Neuronal stem cell (in vitro differentiated cells): ENCODE measurements around the gene PHKG2.

ENCODE experiments used
- DNase-seq: peaks from one replicate; pipeline ENCODE4 v3.0.0-alpha.2; 2013; ENCODE audit warnings: low spot score
- H2AFZ ChIP-seq: one replicate; pipeline ENCODE4 v1.6.1; 2013; ENCODE audit warnings: mild to moderate bottlenecking, low read length, inconsistent platforms
- H2AK5ac ChIP-seq: 2 replicates; pipeline ENCODE4 v1.6.1; 2013; ENCODE audit warnings: low read depth, mild to moderate bottlenecking, inconsistent platforms, low read length, moderate library complexity, mixed read lengths
- H2BK120ac ChIP-seq: 2 replicates; pipeline ENCODE4 v1.6.1; 2013; ENCODE audit warnings: low read depth, mild to moderate bottlenecking, inconsistent platforms, low read length, moderate library complexity, mixed read lengths
- H2BK12ac ChIP-seq: one replicate; pipeline ENCODE4 v1.6.1; 2013; ENCODE audit warnings: low read length, inconsistent platforms
- H2BK15ac ChIP-seq: 2 replicates; pipeline ENCODE4 v1.6.1; 2013; ENCODE audit warnings: mild to moderate bottlenecking, low read length, inconsistent platforms, mixed read lengths
- H2BK5ac ChIP-seq: one replicate; pipeline ENCODE4 v1.6.1; 2013; ENCODE audit warnings: inconsistent platforms, mild to moderate bottlenecking, low read length, moderate library complexity
- H3K14ac ChIP-seq: one replicate; pipeline ENCODE4 v1.6.1; 2013; ENCODE audit warnings: low read length, inconsistent platforms
- H3K18ac ChIP-seq: 2 replicates; pipeline ENCODE4 v1.6.1; 2013; ENCODE audit warnings: low read length, inconsistent platforms
- H3K23ac ChIP-seq: 2 replicates; pipeline ENCODE4 v1.6.1; 2013; ENCODE audit warnings: low read depth, mild to moderate bottlenecking, mixed read lengths, low read length, inconsistent platforms; ENCODE audit not compliant: poor library complexity
- H3K27ac ChIP-seq: replicated peaks from 3 replicates; pipeline ENCODE4 v1.5.1; 2013; ENCODE audit warnings: low read length, inconsistent platforms
- H3K27me3 ChIP-seq, 3 experiments: 2 replicates each; pipeline ENCODE4 v1.6.1; 2013; ENCODE audit warnings: low read length in 3 of 3, mild to moderate bottlenecking in 2 of 3, inconsistent platforms in 1 of 3, low read depth in 1 of 3, mixed read lengths in 1 of 3, moderate library complexity in 1 of 3; ENCODE audit not compliant: control insufficient read depth in 3 of 3, insufficient read depth in 3 of 3
- H3K36me3 ChIP-seq, 2 donors: replicated peaks in 1 of 2; 2 replicates each; pipeline ENCODE4 v1.6.1; 2013; ENCODE audit warnings: low read length in 2 of 2; ENCODE audit not compliant: control insufficient read depth in 2 of 2, insufficient read depth in 2 of 2
- H3K4ac ChIP-seq: 2 replicates; pipeline ENCODE4 v1.6.1; 2013; ENCODE audit warnings: inconsistent platforms, mild to moderate bottlenecking, low read length, moderate library complexity
- H3K4me1 ChIP-seq, 2 donors: 1 replicate in 1 of 2; 2 replicates in 1 of 2; pipeline ENCODE4 v1.6.1; 2013; ENCODE audit warnings: low read length in 2 of 2, low read depth in 1 of 2; ENCODE audit not compliant: control insufficient read depth in 2 of 2, insufficient read depth in 1 of 2
- H3K4me2 ChIP-seq: one replicate; pipeline ENCODE4 v1.6.1; 2013; ENCODE audit warnings: mild to moderate bottlenecking, low read length, inconsistent platforms; ENCODE audit not compliant: insufficient read depth, poor library complexity, severe bottlenecking
- H3K4me3 ChIP-seq, 2 donors: 2 replicates each; pipeline ENCODE4 v1.5.1; 2013; ENCODE audit warnings: low read length in 2 of 2, mild to moderate bottlenecking in 2 of 2, inconsistent platforms in 1 of 2, moderate library complexity in 1 of 2
- H3K79me1 ChIP-seq: one replicate; pipeline ENCODE4 v1.6.1; 2013; ENCODE audit warnings: low read depth, mild to moderate bottlenecking, inconsistent platforms, low read length, moderate library complexity
- H3K9ac ChIP-seq: one replicate; pipeline ENCODE4 v1.6.1; 2013; ENCODE audit warnings: mild to moderate bottlenecking, low read depth, low read length, inconsistent platforms; ENCODE audit not compliant: poor library complexity
- H3K9me3 ChIP-seq, 2 donors: replicated peaks in 1 of 2; 2 replicates each; pipeline versions ENCODE3 to v1.6.1; 2013; ENCODE audit warnings: low read length in 2 of 2, mild to moderate bottlenecking in 2 of 2, inconsistent platforms in 1 of 2, low read depth in 1 of 2, mixed read lengths in 1 of 2, moderate library complexity in 1 of 2; ENCODE audit not compliant: control insufficient read depth in 2 of 2, insufficient read depth in 1 of 2
- H4K8ac ChIP-seq: one replicate; pipeline ENCODE4 v1.6.1; 2013; ENCODE audit warnings: low read depth, mild to moderate bottlenecking, inconsistent platforms, low read length, moderate library complexity
- H4K91ac ChIP-seq: one replicate; pipeline ENCODE4 v1.6.1; 2013; ENCODE audit warnings: low read length, low read depth, mild to moderate bottlenecking, inconsistent platforms; ENCODE audit not compliant: poor library complexity
- WGBS, 2 donors: extraction: QIAGEN DNeasy Blood & Tissue Kit; methylation state at CpG; one replicate each; pipeline ENCODE4 v1.1.7; 2013; ENCODE audit warnings: missing lambda C conversion rate in 2 of 2, mixed read lengths in 1 of 2; ENCODE audit not compliant: insufficient read length in 2 of 2, insufficient replicate concordance in 1 of 2; ENCODE audit errors: extremely low coverage in 2 of 2; 5-methylcytosine and 5-hydroxymethylcytosine counted together

Gene PHKG2

GRCh38 chr16:30762991-30763725 lies 14.9 kb downstream of the PHKG2 start:
- no CpG with 5 or more reads among the region's 15 CpGs for WGBS, 2 donors
- Histone ChIP-seq H3K9me3 (peaks cover 0 to 1% of the 10 kb centered on the region in 2 donors), H2AK5ac (no peak overlapping the region), H4K91ac (no peak overlapping the region), H3K4me2 (peak overlapping the region; percentile 69), H2BK12ac (no peak overlapping the region), H3K27me3 (no peaks in the 10 kb centered on the region), H3K27ac (no peak overlapping the region), H3K9ac (no peak overlapping the region), H2BK120ac (no peak overlapping the region), H3K4ac (no peak overlapping the region), H2BK5ac (no peak overlapping the region), H3K14ac (no peak overlapping the region), H3K79me1 (peaks cover 21% of the 10 kb centered on the region), H4K8ac (no peak overlapping the region), H3K18ac (no peak overlapping the region), H3K36me3 (peaks cover 49 to 77% of the 10 kb centered on the region in 2 donors), H3K4me1 (peaks cover 10 to 11% of the 10 kb centered on the region in 2 donors), H2AFZ (no peak overlapping the region), H2BK15ac (no peak overlapping the region), H3K4me3 (peak overlapping the region; percentile 96 to 99), H3K23ac (no peak overlapping the region)
- DNase-seq, result no peak

GRCh38 chr16:30764086-30764485 lies 15.9 kb downstream of the PHKG2 start:
- H2AK5ac ChIP-seq, result no peak overlapping the region
- no peak overlapping the region for H3K23ac ChIP-seq
- no peak overlapping the region for H2BK12ac ChIP-seq
- no peak overlapping the region for H3K4me2 ChIP-seq
- H2BK15ac ChIP-seq, result no peak overlapping the region
- peaks cover 58 to 78% of the 10 kb centered on the region in 2 donors for H3K36me3 ChIP-seq
- peaks cover 24% of the 10 kb centered on the region for H3K79me1 ChIP-seq
- peaks cover 10 to 11% of the 10 kb centered on the region in 2 donors for H3K4me1 ChIP-seq
- no peak overlapping the region for H4K91ac ChIP-seq
- no peak overlapping the region for H2AFZ ChIP-seq
- no peak overlapping the region for H3K4ac ChIP-seq
- no peak overlapping the region for H2BK5ac ChIP-seq
- no peaks in the 10 kb centered on the region for H3K27me3 ChIP-seq
- no CpG with 5 or more reads among the region's 11 CpGs for WGBS, 2 donors
- H2BK120ac ChIP-seq, result no peak overlapping the region
- H3K18ac ChIP-seq, result no peak overlapping the region
- no peak overlapping the region for H3K14ac ChIP-seq
- no peak overlapping the region for H3K9ac ChIP-seq
- H3K9me3 ChIP-seq, result peaks cover 0 to 1% of the 10 kb centered on the region in 2 donors
- no peak overlapping the region for H4K8ac ChIP-seq
- no peak for DNase-seq
- no peak overlapping the region for H3K27ac ChIP-seq
- no peak overlapping the region for H3K4me3 ChIP-seq

GRCh38 chr16:30764816-30765465 lies 16.7 kb downstream of the PHKG2 start:
- no peak overlapping the region for H3K4me3 ChIP-seq
- H2BK12ac ChIP-seq, result no peak overlapping the region
- no peak overlapping the region for H3K27ac ChIP-seq
- H2AK5ac ChIP-seq, result no peak overlapping the region
- no peak overlapping the region for H3K14ac ChIP-seq
- H2AFZ ChIP-seq, result no peak overlapping the region
- H2BK120ac ChIP-seq, result no peak overlapping the region
- H3K18ac ChIP-seq, result no peak overlapping the region
- no peak overlapping the region for H2BK15ac ChIP-seq
- no peak overlapping the region for H2BK5ac ChIP-seq
- peaks cover 10 to 11% of the 10 kb centered on the region in 2 donors for H3K4me1 ChIP-seq
- peaks cover 64 to 78% of the 10 kb centered on the region in 2 donors for H3K36me3 ChIP-seq
- H4K91ac ChIP-seq, result no peak overlapping the region
- no peak overlapping the region for H3K23ac ChIP-seq
- no peak for DNase-seq
- no CpG with 5 or more reads among the region's 12 CpGs for WGBS, 2 donors
- no peaks in the 10 kb centered on the region for H3K27me3 ChIP-seq
- H3K4ac ChIP-seq, result no peak overlapping the region
- H3K4me2 ChIP-seq, result no peak overlapping the region
- H3K9me3 ChIP-seq, result peaks cover 0 to 1% of the 10 kb centered on the region in 2 donors
- no peak overlapping the region for H4K8ac ChIP-seq
- H3K9ac ChIP-seq, result no peak overlapping the region
- H3K79me1 ChIP-seq, result peaks cover 24% of the 10 kb centered on the region

- peaks cover 3 to 10% of the 10 kb centered on the region in 2 donors for H3K4me1 ChIP-seq
- no peak for DNase-seq
- H4K8ac ChIP-seq, result no peak overlapping the region
Measured at GRCh38 chr16:30766206-30766932, 18.1 kb downstream of the PHKG2 start.

More at GRCh38 chr16:30766206-30766932, 18.1 kb downstream of the PHKG2 start:
- no peak overlapping the region for H3K4ac ChIP-seq
- no peak overlapping the region for H2AK5ac ChIP-seq
- no peak overlapping the region for H3K4me2 ChIP-seq
- no peak overlapping the region for H2BK120ac ChIP-seq
- no peak overlapping the region for H2AFZ ChIP-seq
- H2BK5ac ChIP-seq, result no peak overlapping the region
- no CpG with 5 or more reads among the region's 29 CpGs for WGBS, 2 donors
- no peak overlapping the region for H2BK12ac ChIP-seq
- no peak overlapping the region for H3K27ac ChIP-seq
- H3K27me3 ChIP-seq, result no peaks in the 10 kb centered on the region
- peak overlapping the region in 1 of 2 donors; percentile 18 for H3K4me3 ChIP-seq
- H3K18ac ChIP-seq, result no peak overlapping the region
- peaks cover 24% of the 10 kb centered on the region for H3K79me1 ChIP-seq
- H3K23ac ChIP-seq, result peak overlapping the region; percentile 3
- H3K9me3 ChIP-seq, result peaks cover 0 to 1% of the 10 kb centered on the region in 2 donors
- no peak overlapping the region for H4K91ac ChIP-seq
- peaks cover 67 to 88% of the 10 kb centered on the region in 2 donors for H3K36me3 ChIP-seq
- H3K14ac ChIP-seq, result no peak overlapping the region
- H2BK15ac ChIP-seq, result no peak overlapping the region
- H3K9ac ChIP-seq, result no peak overlapping the region
